Mesodermal cell (in vitro differentiated cells): ENCODE measurements around the gene TMEM132D.

ENCODE experiments used
- H3K27ac ChIP-seq: 2 replicates; pipeline ENCODE4 v1.7.0; 2013; ENCODE audit warnings: mild to moderate bottlenecking, low read depth, low read length, moderate library complexity; ENCODE audit not compliant: severe bottlenecking
- H3K36me3 ChIP-seq: 2 replicates; pipeline ENCODE4 v1.7.1; 2013; ENCODE audit warnings: mild to moderate bottlenecking, low read length, moderate library complexity; ENCODE audit not compliant: control insufficient read depth, insufficient read depth
- H3K4me1 ChIP-seq: one replicate; pipeline ENCODE4 v1.7.1; 2013; ENCODE audit warnings: mild to moderate bottlenecking, low read length; ENCODE audit not compliant: insufficient read depth, control insufficient read depth, poor library complexity, severe bottlenecking
- H3K4me3 ChIP-seq: 2 replicates; pipeline ENCODE4 v1.7.0; 2013; ENCODE audit warnings: low read length, control low read depth, mild to moderate bottlenecking; ENCODE audit not compliant: insufficient read depth, poor library complexity, severe bottlenecking; ENCODE audit errors: extremely low read depth
- H3K9me3 ChIP-seq: 2 replicates; pipeline ENCODE4 v1.7.1; 2013; ENCODE audit warnings: mild to moderate bottlenecking, low read length, moderate library complexity; ENCODE audit not compliant: control insufficient read depth
- WGBS, 2 experiments: methylation state at CpG; one replicate each; pipeline ENCODE4 v1.1.5; 2013; ENCODE audit warnings: missing lambda C conversion rate in 2 of 2; ENCODE audit not compliant: insufficient coverage in 2 of 2; 5-methylcytosine and 5-hydroxymethylcytosine counted together

Gene TMEM132D

DNA sequence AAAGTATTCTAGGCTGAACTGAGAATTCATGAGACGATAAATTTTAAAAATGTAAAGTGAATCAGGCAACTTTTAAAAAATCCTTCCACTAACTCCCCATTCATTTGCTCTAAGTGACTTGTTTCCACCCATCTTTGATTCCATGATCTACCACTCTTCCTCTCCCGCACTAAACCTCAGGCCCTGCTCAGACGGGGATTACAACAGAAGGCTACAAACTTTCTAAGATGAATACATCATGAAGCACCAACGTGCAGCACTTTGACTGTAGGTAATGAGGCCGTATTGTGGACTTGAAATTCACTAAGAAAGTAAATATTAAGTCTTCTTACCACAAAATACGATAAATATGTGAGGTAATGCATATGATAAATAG lies 30.0 kb downstream of the TMEM132D start:
- Histone ChIP-seq H3K36me3 (no peaks in the 10 kb centered on the region), H3K4me1 (no peaks in the 10 kb centered on the region), H3K9me3 (no peaks in the 10 kb centered on the region), H3K4me3 (no peak overlapping the region), H3K27ac (no peak overlapping the region)
- WGBS, 2 experiments: 83% methylated on average over 2 of the region's 6 CpGs; no CpG with 5 or more reads in 1 of the 2 experiments

DNA sequence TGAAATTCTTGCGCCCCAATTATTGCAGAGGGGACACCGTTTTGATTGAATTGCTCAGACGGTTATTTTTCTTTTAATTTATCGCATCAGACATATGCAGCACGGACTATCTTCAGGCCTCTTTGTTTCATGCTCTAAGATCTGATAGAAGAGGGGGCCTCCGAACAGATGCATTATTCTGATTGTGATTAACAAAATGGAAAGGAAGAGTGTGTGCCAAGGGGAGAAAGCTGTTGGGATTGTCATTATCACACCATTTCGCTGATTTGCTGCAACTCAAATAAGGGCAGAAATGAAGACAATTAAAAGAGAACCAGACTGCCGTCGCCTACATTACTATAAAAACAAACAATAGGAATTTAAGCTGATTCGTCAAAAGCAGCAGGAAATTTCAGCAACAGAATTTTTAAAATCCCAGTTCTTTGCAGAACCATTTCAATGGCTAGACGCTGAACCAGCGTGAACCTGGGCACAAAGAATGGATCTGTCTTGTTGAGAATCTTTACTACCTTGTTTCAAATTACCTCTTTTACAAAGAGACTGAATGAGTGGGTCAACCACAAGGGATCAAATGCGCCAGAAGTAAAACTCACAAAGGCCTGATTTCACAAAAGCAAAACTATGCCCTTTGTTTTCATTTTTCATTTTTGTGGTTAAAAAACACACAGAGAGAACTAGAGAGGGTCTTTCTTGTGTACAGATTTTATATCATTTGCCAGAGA lies 30.6 kb downstream of the TMEM132D start:
- Histone ChIP-seq H3K9me3 (no peaks in the 10 kb centered on the region), H3K4me1 (no peaks in the 10 kb centered on the region), H3K4me3 (no peak overlapping the region), H3K36me3 (no peaks in the 10 kb centered on the region), H3K27ac (no peak overlapping the region)
- WGBS, 2 experiments: 78 to 84% methylated on average over 6 to 11 of the region's 13 CpGs

DNA sequence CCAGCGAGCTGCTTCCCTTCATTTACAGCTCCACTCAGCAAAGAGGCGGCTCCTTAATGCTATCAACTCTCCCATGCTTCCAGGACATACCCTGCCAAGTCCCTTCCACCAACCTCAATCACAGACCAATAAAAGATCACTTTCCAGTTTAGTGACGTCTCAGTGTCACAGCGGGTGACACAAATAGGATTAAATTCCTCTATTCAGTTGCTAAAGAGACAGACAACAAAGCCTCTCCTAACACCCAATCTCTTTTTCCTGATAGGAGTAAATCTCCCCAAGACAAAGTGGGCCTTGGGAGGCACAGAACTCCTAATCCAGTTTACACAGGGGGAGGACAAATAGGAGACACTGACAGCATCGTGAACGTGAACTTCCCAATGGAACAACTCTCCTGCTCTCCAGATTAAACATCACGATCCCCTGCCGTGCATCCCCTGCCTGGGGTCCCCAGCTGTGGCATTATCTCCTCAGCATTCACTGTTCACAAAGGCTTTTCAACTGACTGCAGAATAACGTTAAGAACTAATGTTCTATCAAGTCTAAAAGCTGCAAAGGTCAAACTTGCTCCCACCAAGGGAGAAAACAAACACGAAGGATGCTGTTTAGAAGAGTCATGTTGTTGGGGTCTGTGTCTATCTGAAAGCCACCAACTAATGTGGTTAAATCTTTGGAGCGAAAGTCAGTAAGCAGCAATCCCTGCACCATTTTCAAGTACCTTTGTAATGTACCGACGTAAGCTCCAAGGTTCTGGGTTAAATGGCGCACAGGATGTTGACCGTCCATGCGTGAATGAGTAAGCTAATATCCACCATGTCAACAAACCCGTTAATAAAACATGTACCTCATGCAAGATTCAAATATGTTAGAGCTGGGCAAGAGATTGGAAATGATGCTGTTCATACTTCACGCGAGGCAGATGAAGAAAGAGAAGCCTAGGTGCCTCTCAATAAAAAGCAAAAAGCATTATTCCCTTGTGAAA lies 31.5 kb downstream of the TMEM132D start:
- Histone ChIP-seq H3K4me1 (no peaks in the 10 kb centered on the region), H3K36me3 (no peaks in the 10 kb centered on the region), H3K27ac (no peak overlapping the region), H3K9me3 (no peaks in the 10 kb centered on the region), H3K4me3 (no peak overlapping the region)
- WGBS, 2 experiments: 28 to 35% methylated on average over 12 to 13 of the region's 19 CpGs

DNA sequence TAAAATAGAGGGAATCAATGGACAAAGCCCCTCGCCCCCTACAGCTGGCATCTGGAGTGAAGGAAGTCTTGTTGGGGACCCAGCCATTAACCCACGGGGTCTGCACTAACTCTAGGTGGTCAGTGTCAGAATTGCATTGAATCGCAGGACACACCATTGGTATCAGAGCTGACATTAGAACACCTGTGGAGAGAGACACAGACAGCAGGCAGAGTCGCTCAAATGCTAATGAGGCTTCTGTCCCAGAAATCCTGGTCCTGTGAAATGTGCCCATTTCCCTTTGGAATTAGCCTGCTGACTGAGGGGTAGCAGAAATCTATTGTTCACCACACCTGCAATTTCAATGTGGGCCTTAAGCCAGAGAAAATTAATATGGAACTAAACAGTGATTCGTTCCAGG lies 33.0 kb downstream of the TMEM132D start:
- H3K4me3 ChIP-seq: no peak overlapping the region
- H3K36me3 ChIP-seq: no peaks in the 10 kb centered on the region
- H3K9me3 ChIP-seq: no peaks in the 10 kb centered on the region
- no peaks in the 10 kb centered on the region for H3K4me1 ChIP-seq
- H3K27ac ChIP-seq: no peak overlapping the region
- 62 to 63% methylated on average over 4 to 5 of the region's 5 CpGs for WGBS, 2 experiments

DNA sequence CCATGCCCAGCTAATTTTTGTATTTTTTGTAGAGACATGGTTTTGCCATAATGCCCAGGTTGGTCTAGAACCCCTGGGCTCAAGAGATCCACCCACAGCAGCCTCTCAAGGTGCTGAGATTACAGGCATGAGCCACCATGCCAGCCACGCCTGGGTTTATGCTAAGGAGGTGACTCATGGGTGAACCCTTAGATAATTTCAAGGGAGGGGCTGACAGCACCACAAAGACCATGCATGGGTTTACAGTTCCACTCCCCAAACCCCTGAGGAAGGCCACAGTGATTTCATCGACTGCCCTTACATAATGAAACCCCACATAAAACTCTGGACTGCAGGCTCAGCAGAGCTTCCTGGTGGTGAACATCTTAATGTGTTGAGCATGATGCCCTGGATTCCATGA lies 33.7 kb downstream of the TMEM132D start:
- H3K4me3 ChIP-seq: no peak overlapping the region
- H3K9me3 ChIP-seq: no peaks in the 10 kb centered on the region
- no peak overlapping the region for H3K27ac ChIP-seq
- no peaks in the 10 kb centered on the region for H3K4me1 ChIP-seq
- H3K36me3 ChIP-seq: no peaks in the 10 kb centered on the region
- 56 to 83% methylated on average over 1 to 2 of the region's 2 CpGs for WGBS, 2 experiments

DNA sequence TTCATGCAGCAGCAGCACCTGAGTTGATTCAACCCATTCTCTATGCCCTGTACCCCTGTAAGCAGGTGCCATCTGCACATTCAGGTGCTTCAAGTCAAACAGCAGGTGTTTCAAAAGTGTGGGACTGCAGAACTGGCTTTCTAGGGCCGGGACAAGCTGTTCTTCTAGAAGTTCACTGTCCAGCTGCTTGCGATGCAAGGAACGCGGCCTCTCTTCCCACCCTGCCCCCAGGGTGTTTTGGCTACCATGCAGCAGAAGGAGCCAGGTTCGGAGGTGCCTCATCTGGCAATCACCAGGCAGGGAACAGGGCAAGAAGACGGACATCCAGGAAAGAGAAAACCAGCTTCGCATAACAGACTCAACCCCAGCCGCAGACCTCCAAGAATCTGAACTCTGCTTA lies 35.2 kb downstream of the TMEM132D start:
- Histone ChIP-seq H3K4me3 (no peak overlapping the region), H3K36me3 (no peaks in the 10 kb centered on the region), H3K4me1 (no peaks in the 10 kb centered on the region), H3K27ac (no peak overlapping the region), H3K9me3 (peaks cover 3% of the 10 kb centered on the region)
- 83 to 95% methylated on average over 4 to 8 of the region's 8 CpGs for WGBS, 2 experiments

DNA sequence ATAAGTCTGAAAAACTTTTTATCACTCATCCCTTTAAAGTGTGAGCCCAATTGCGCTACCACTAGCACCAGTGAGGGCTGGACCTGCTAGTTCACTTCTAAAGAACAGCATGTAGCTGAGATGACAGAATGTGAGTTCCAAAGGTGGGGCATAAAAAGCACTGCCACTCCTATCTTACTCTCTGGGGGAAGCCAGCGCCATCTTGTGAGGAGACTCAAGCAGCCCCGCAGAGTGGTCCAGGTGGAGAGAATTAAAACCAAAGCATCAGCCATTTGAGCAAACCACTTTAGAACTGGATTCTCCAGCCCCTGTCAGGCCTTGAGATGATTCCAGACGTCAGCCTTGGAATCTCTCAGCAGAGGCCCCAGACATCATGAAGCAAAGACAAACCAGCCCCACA lies 39.9 kb downstream of the TMEM132D start:
- Histone ChIP-seq H3K36me3 (no peaks in the 10 kb centered on the region), H3K4me3 (no peak overlapping the region), H3K4me1 (no peaks in the 10 kb centered on the region), H3K9me3 (peaks cover 3% of the 10 kb centered on the region), H3K27ac (no peak overlapping the region)
- WGBS, 2 experiments: 95 to 100% methylated on average over 2 to 3 of the region's 4 CpGs

DNA sequence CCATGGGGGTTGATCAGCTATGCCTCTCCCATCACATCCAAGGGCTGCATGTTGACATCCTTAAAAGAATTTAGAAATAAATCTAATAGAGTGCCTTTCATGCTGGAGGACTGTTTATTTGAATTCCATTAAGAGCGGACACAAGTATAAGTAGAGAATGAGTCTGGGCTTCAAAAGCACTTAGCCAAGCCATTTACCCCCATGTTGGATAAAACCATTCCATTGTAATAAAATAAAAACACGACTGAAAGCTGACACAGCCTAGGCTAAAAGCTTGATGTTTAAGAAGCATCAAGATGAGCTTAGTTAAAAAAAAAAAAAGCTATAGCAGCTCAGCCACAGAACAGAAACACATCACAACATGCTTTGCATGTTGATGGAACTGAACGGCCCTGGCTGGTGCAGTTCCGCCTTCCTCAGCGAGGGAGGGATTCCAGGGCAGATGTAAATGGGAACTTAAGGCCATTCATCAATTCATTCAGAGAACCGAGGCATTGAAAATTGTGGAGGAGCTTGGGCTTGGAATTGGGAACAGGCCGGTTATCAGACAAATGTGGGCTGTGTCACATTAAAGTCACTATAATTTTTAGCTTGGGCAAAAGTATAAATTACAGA lies 41.2 kb downstream of the TMEM132D start:
- 66 to 69% methylated on average over 2 to 4 of the region's 7 CpGs for WGBS, 2 experiments

DNA sequence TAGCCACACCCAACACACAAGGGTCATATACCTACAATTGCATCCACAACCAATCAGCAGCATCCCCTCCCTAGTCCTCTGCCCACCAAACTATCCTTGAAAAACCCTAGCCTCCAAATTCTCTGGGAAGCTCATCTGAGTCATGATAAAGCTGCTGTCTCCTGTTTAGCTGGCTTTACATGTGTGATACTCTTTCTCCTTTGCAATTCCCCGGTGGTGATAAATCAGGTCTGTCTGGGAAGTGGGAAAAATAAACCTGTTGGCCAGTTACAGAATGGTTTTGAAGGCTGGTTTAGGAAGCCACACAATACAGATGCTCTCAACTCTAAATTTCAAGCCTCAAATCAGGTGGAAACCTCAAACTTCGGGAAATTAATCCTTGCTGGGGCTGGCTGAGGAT lies 41.9 kb downstream of the TMEM132D start:
- peaks cover 3% of the 10 kb centered on the region for H3K9me3 ChIP-seq
- no peaks in the 10 kb centered on the region for H3K4me1 ChIP-seq
- WGBS, 2 experiments: 69 to 83% methylated on average over 1 of the region's 2 CpGs
- H3K4me3 ChIP-seq: no peak overlapping the region
- no peaks in the 10 kb centered on the region for H3K36me3 ChIP-seq
- no peak overlapping the region for H3K27ac ChIP-seq

More for the DNA sequence above, 41.2 kb downstream of the TMEM132D start:
- Histone ChIP-seq H3K36me3 (no peaks in the 10 kb centered on the region), H3K4me1 (no peaks in the 10 kb centered on the region), H3K27ac (no peak overlapping the region), H3K9me3 (peaks cover 3% of the 10 kb centered on the region), H3K4me3 (no peak overlapping the region)

DNA sequence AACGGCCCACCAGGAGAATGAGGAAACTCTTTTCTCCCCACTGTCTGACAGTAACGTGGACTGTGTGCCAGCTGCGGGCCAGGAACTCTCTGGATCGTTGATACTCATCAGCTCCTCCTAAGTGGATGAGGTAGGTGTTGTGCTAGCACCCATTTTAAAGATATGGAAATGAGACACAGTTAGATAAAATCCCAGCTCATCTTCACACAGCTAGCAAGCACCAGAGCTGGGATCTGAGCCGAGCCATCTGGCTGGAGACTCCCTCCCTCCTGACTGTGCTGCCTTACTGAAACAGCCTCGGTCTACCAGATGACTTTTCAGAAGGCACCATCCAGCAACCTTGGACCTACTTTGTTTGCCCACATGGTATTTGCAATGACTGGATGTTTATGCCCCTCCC lies 49.2 kb downstream of the TMEM132D start:
- Histone ChIP-seq H3K36me3 (no peaks in the 10 kb centered on the region), H3K4me1 (no peaks in the 10 kb centered on the region), H3K9me3 (no peaks in the 10 kb centered on the region), H3K4me3 (no peak overlapping the region), H3K27ac (no peak overlapping the region)
- 83 to 94% methylated on average over 3 of the region's 6 CpGs for WGBS, 2 experiments
